ENCODE results near the gene KCNIP1. TPM values are rescaled to one million over a fixed set of nuclear protein-coding genes. Genes with fewer than 3 reads are reported as not detected.

KCNIP1 gene
- total and polyA plus RNA-seq, 2 of the 8 experiments (the other 6 are each of a cell fraction or from before 2014, with no cell fraction given): 0.52 to 0.83 TPM

- Histone ChIP-seq H3K4me1 (replicated peaks in 1 of 4; ENCODE audit: control insufficient read depth in 3 of 4, insufficient read depth in 4 of 4, low read length in 3 of 4) (peaks cover 8 to 10% (median 9%) of the 10 kb centered on the region in 4 experiments), H2BK15ac (ENCODE audit: low read length) (no peak overlapping the region), H2BK12ac (ENCODE audit: low read depth, low read length) (peak overlapping the region; percentile 98; the same call in 1 of the 2 replicates), H3K4me3 (ENCODE audit: extremely low read depth in 1 of 4, insufficient read depth in 2 of 4, low read depth in 3 of 4, low read length in 4 of 4) (peak overlapping the region in 3 of 4 experiments; percentile 3 to 39 (median 12); a peak in 3 of 8 replicates), H3K9ac (replicated peaks in 1 of 4; ENCODE audit: extremely low read depth in 1 of 4, low read depth in 3 of 4, low read length in 3 of 4) (peak overlapping the region in 3 of 4 experiments; percentile 40 to 84 (median 44); a peak in 6 of 7 replicates), H3K79me1 (ENCODE audit: low read depth, low read length) (no peaks in the 10 kb centered on the region), H3K36me3 (ENCODE audit: control insufficient read depth in 2 of 4, insufficient read depth in 4 of 4, low read length in 3 of 4) (no peaks in the 10 kb centered on the region), H4K20me1 (replicated peaks in 1 of 2; ENCODE audit: control insufficient read depth in 1 of 2, insufficient read depth in 2 of 2, low read length in 2 of 2) (no peaks in the 10 kb centered on the region), H2BK20ac (ENCODE audit: low read length) (peak overlapping the region; percentile 80), H3K27me3 (replicated peaks in 1 of 4; ENCODE audit: control insufficient read depth in 3 of 4, extremely low read depth in 1 of 4, insufficient read depth in 3 of 4, low read length in 3 of 4) (no peaks in the 10 kb centered on the region), H3K23me2 (ENCODE audit: low read depth, low read length) (peaks cover 2% of the 10 kb centered on the region; the same call in 1 of the 2 replicates), H3K4ac (replicated peaks; ENCODE audit: insufficient read length, low read depth, low read length) (peak overlapping the region; percentile 97), H3K27ac (ENCODE audit: low read depth, low read length) (peak overlapping the region; percentile 91), H3K14ac (ENCODE audit: insufficient read length) (no peak overlapping the region), H2BK120ac (replicated peaks; ENCODE audit: low read depth, low read length) (peak overlapping the region; percentile 98), H3K18ac (ENCODE audit: extremely low read depth, low read length) (peak overlapping the region; percentile 94), H4K5ac (ENCODE audit: insufficient read length, low read depth, low read length) (peak overlapping the region; percentile 2), H2AK5ac (ENCODE audit: low read depth, low read length) (peak overlapping the region; percentile 99), H3K4me2 (ENCODE audit: insufficient read depth in 1 of 2, low read depth in 2 of 2, low read length in 2 of 2) (peak overlapping the region; percentile 56 to 62), H3K79me2 (ENCODE audit: control insufficient read depth in 1 of 2, insufficient read depth in 2 of 2, low read length in 2 of 2) (no peaks in the 10 kb centered on the region), H2BK5ac (ENCODE audit: low read depth, low read length) (peak overlapping the region; percentile 100), H3K56ac (replicated peaks; ENCODE audit: insufficient read length, low read depth, low read length) (peak overlapping the region; percentile 85), H3K9me3 (ENCODE audit: insufficient read depth in 2 of 2, low read depth in 1 of 2, low read length in 1 of 2) (no peaks in the 10 kb centered on the region), H4K8ac (ENCODE audit: extremely low read depth, insufficient read depth, low read length) (no peak overlapping the region), H3K23ac (ENCODE audit: insufficient read length) (no peak overlapping the region), H2AFZ (ENCODE audit: low read length) (no peak overlapping the region), H4K91ac (replicated peaks; ENCODE audit: insufficient read length, low read length) (peak overlapping the region; percentile 99)
- FAIRE-seq: no peak
- DNase-seq (ENCODE audit: low read depth in 1 of 2, low spot score in 2 of 2): no peak
- ChIA-PET CTCF (ENCODE audit: partially characterized antibody) (interaction anchor here (1.2 to 3.9 kb wide), 4 partner anchors 8 to 27 kb away, joined by 3 to 26 read pairs (median 16); no protein-coding TSS in a partner anchor), POLR2A (ENCODE audit: partially characterized antibody) (interaction anchor here (0.9 to 9.5 kb wide), 12 partner anchors 10 to 560 kb away, joined by 3 to 190 read pairs (median 6); partner anchors contain the start of gene GABRP)
- 9% methylated on average over 6 of the region's 6 CpGs; no CpG with 5 or more reads in 1 of the 2 experiments for WGBS, 2 experiments (ENCODE audit: extremely low coverage in 1 of 2, insufficient coverage in 1 of 2, insufficient read length in 1 of 2, insufficient replicate concordance in 2 of 2, low coverage in 1 of 2, low lambda C conversion rate in 2 of 2, missing lambda C conversion rate in 1 of 2)
- TF ChIP-seq EP300 (IDR thresholded peaks at IDR 0.05; ENCODE audit: borderline replicate concordance in 1 of 2, low read depth in 2 of 2, low read length in 2 of 2): no peak
Measured at GRCh38 chr5:170761708-170762066, 257.9 kb downstream of the KCNIP1 start.

Measured in H1 (cell line).